GM19025 (cell line): ENCODE results near the gene ZNF669.

Experiments
- ATAC-seq: cut with Tn5 transposase; IDR thresholded peaks from one replicate; pipeline ENCODE4 v1.9.1; 2021; ENCODE audit warnings: mild to moderate bottlenecking, low read depth, moderate library complexity; ENCODE audit not compliant: unreplicated experiment

Gene ZNF669

DNA sequence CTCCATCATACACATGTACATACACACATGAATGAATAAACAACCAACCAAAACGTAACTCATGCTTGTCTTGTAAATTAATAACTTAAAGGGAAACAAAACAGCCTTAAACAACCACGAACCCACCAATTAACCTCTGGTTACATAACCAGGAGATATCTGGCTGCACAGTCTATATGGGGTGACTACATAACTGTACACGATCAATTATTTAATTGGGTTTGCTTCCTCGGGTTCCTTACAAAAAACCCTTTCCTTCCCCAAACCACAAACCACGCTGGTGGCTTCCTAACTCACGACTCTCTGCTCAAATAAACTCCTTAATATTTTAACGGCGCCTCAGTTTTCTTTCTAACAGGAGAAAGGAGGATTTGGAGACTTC, 26.3 kb downstream of the ZNF669 start:
- ATAC-seq = peak; percentile 10

DNA sequence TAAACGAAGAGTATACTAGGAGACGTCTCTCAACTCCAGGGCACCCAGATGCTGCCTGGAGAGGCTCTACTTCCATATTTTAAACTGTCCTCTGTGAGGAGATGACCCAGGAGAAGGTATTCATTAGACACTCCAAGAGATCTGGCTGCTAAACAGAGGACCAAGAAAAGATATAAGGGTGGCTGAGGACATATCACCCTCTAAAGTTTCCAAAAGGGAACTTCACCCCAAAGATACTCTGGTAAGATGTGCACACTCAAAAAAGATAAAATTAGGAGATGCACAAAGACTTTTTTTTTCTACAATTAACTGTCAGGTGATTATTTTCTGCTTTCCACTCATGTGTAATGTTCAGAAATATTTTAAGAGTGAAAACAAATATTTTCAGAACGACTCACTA, 26.9 kb downstream of the ZNF669 start:
- ATAC-seq = no peak

DNA sequence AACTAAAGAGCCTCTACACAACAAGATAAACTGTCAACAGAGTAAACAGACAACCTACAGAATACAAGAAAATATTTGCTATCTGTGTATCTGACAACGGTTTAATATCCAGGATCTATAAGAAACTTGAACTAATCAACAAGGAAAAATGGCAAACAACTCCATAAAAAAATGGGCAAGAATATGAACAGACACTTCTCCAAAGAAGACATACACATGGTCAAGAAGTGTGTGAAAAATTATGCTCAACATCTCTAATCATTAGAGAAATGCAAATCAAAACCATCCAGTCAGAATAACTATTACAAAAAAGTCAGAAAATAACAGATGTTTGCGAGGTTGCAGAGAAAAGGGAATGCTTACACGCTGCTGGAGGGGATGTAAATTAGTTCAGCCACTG, 33.5 kb downstream of the ZNF669 start:
- ATAC-seq = no peak

DNA sequence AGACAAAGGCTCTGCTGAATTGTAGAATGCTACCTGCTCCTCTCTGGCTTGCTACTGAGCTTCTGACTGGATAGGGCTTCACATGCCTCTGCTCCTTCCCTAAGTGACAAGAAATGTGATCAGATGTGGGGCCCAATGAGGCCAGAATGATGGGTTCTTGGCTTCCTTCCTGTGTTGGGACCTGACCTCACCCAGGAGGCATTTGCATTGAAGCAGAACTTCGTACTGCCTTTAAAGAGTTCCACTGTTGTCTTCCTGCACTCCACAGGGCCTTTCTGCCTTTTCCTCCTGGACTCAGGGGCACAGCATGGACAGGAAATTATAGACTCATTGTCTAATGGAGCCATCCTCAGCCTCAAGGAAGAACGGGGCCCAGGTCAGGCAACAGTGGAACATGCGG, 39.9 kb downstream of the ZNF669 start:
- no peak for ATAC-seq

DNA sequence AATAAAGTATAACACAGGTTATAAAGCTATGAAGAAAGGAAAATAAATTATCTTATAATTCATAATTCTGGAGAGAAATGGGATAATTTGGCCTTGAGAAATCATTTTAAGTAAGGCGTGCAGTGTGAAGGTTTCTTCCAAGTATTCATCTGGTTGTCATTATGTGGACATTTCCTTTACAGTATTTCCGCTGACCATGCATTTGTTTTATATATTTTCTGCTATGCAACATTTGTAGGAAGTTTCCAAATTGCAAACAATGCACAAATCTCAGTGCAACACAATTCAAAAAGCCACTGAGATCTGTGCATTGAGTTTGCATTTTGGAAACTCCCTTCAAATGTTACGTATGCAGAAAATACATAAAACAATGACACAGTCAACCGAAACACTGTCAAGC, 43.4 kb downstream of the ZNF669 start:
- no peak for ATAC-seq

DNA sequence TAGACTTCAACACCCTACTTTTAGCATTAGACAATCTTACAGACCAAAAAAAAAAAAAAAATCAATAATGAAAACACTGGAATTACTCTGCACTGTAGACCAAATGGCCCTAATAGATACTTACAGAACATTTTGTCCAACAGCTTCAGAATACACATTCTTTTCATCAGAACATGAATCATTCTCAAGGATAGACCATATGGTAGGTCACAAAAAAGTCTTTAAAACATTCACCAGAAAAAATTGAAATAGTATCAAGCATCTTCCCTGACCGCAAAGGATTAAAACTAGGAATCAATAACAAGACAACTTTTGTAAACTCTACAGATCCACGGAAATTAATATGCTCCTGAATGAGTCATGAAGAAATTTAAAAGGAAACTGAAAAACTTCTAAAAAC, 48.1 kb downstream of the ZNF669 start:
- ATAC-seq = no peak

DNA sequence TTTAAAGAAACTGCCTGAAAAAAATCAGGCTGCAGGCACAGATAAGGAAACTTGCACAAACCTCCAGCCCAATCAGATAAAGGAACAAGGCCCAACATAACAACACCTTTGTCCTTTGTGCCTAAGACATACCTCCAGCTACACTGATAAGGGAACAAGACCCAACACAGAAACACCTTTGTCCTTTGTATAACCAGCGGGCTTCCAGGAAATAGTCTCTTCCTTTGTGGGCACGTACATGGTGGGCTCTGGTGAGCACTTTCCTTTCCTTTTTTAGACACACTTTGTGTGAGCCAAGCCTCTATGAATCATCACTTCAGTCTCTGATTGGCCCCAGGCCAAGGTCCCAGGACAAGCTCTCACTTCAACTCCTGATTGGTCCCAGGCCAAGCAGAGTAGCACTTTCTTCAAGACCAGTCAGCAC, 49.2 kb downstream of the ZNF669 start:
- no peak for ATAC-seq
